Spleen (tissue), 11 donors: ENCODE measurements around the gene IFT80. TPM values are rescaled to one million over a fixed set of nuclear protein-coding genes. Genes with fewer than 3 reads are reported as not detected.

ENCODE experiments used
- DNase-seq: peaks from one replicate; pipeline ENCODE4 v3.0.0-alpha.2; 2020
- H3K27ac ChIP-seq, 8 donors: fragments of 200-600 bp; sonication (generic) in 7 of 8; 1 replicate in 4 of 8; 2 replicates in 4 of 8; pipeline versions ENCODE4 v1.5.0 to v1.8.0; 2016 to 2021; ENCODE audit warnings: inconsistent platforms in 4 of 8, mild to moderate bottlenecking in 4 of 8, moderate library complexity in 1 of 8
- H3K27me3 ChIP-seq, 7 donors: fragments of 200-600 bp; sonication (generic) in 6 of 7; replicated peaks in 1 of 7; 1 replicate in 4 of 7; 2 replicates in 3 of 7; pipeline versions ENCODE4 v1.5.0 to v1.8.0; 2016 to 2021; ENCODE audit warnings: inconsistent platforms in 3 of 7, mild to moderate bottlenecking in 1 of 7
- H3K36me3 ChIP-seq, 6 donors: fragments of 200-600 bp; sonication (generic) in 5 of 6; 1 replicate in 4 of 6; 2 replicates in 2 of 6; pipeline versions ENCODE4 v1.5.0 to v1.8.0; 2016 to 2021; ENCODE audit warnings: inconsistent platforms in 2 of 6
- H3K4me1 ChIP-seq, 6 donors: fragments of 200-600 bp; sonication (generic) in 5 of 6; 1 replicate in 3 of 6; 2 replicates in 3 of 6; pipeline versions ENCODE4 v1.5.0 to v1.8.0; 2016 to 2021; ENCODE audit warnings: inconsistent platforms in 3 of 6
- H3K4me3 ChIP-seq, 8 donors: fragments of 200-600 bp; sonication (generic) in 7 of 8; 1 replicate in 4 of 8; 2 replicates in 4 of 8; pipeline versions ENCODE4 v1.5.0 to v1.8.0; 2016 to 2021; ENCODE audit warnings: inconsistent platforms in 4 of 8, mild to moderate bottlenecking in 4 of 8, moderate library complexity in 2 of 8
- H3K9me3 ChIP-seq, 8 donors: fragments of 200-600 bp; sonication (generic) in 7 of 8; 1 replicate in 4 of 8; 2 replicates in 4 of 8; pipeline versions ENCODE4 v1.5.0 to v1.8.0; 2016 to 2021; ENCODE audit warnings: inconsistent platforms in 4 of 8
- CTCF ChIP-seq, 11 experiments: fragments of 200-600 bp in 7 of 11; fragments of 450-650 bp in 4 of 11; sonication (generic) in 4 of 11; IDR thresholded peaks in 8 of 11; conservative IDR thresholded peaks in 3 of 11; 1 replicate in 7 of 11; 2 replicates in 4 of 11; pipeline versions ENCODE4 v1.4.0 to v1.8.0; 2016 to 2021; ENCODE audit warnings: antibody characterized with exemption in 11 of 11, inconsistent platforms in 4 of 11, mild to moderate bottlenecking in 1 of 11
- POLR2A ChIP-seq, 3 donors: fragments of 450-650 bp; IDR thresholded peaks; one replicate each; pipeline ENCODE4 v1.5.1; 2017; ENCODE audit warnings: antibody characterized with exemption in 3 of 3, mild to moderate bottlenecking in 1 of 3
- POLR2AphosphoS5 ChIP-seq, 3 donors: sonication (generic); formaldehyde crosslinking; IDR thresholded peaks; one replicate each; pipeline ENCODE4 v1.5.1; 2017; ENCODE audit warnings: antibody characterized with exemption in 3 of 3
- WGBS, 5 donors: extraction: QIAGEN DNeasy Blood & Tissue Kit in 3 of 5; methylation state at CpG; one replicate each; pipeline versions ENCODE4 v1.1.5 to v1.1.7; 2013 to 2018; 5-methylcytosine and 5-hydroxymethylcytosine counted together
- intact Hi-C: fragments of 100-400 bp; cut with DNase I; formaldehyde crosslinking; loops from one replicate; pipeline ENCODE4 v1.15.0; 2023; ENCODE audit warnings: low total_unique reads
- polyA plus RNA-seq, 3 donors: library from polyadenylated mRNA; stranded (reverse); fragments of 200-250 nt; gene quantifications; one replicate each; pipeline ENCODE4 v1.2.1, GENCODE V29; 2013
- total RNA-seq, 7 donors: library from RNA; depleted of rRNA in 3 of 7; stranded (reverse); fragments of >200 nt in 3 of 7; fragmentation: NEBNext Ultra II Directional in 4 of 7; extraction: Animal tissue kit (Norgen Biotek cat#: 25700) in 4 of 7; gene quantifications; one replicate each; pipeline versions ENCODE4 v1.1.0 to v1.2.1, GENCODE V29; 2016 to 2021
- donor health status: healthy with polysubstance abuse.
- donor health status: DM: no; HTN: no; CAD: no; lungs with moderate emphysema.
- donor health status: DM: no; HTN: no; CAD: no.
- donor health status: Bipolar disorder and iron deficiency.
- donor health status: healthy.
- donor health status: DM: no; HTN: no; CAD: no.
- donor health status: DM: yes; HTN: yes; CAD: no.

The IFT80 gene
- total and polyA plus RNA-seq, 10 donors = 15.3 to 44.0 (median 21.5) TPM

GRCh38 chr3:160218136-160218535 lies 180.9 kb downstream of the IFT80 start:
- Histone ChIP-seq H3K36me3 (no peaks in the 10 kb centered on the region), H3K4me3 (no peak overlapping the region), H3K9me3 (no peaks in the 10 kb centered on the region), H3K4me1 (no peaks in the 10 kb centered on the region), H3K27ac (no peak overlapping the region), H3K27me3 (peaks cover 0 to 27% (median 0%) of the 10 kb centered on the region in 7 donors)
- DNase-seq = no peak
- no peak for TF ChIP-seq POLR2AphosphoS5 (IDR thresholded peaks at IDR 0.05)
- no peak for TF ChIP-seq POLR2A (IDR thresholded peaks at IDR 0.05)
- TF ChIP-seq CTCF (IDR thresholded peaks at IDR 0.05 in 8 of 11, conservative IDR thresholded peaks at IDR 0.05 in 3 of 11) = no peak
- intact Hi-C loops = no loop called here
- WGBS, 5 donors = 51 to 70% (median 56%) methylated on average over 3 of the region's 3 CpGs

GRCh38 chr3:160217675-160218074 lies 181.3 kb downstream of the IFT80 start:
- Histone ChIP-seq H3K4me1 (no peaks in the 10 kb centered on the region), H3K4me3 (no peak overlapping the region), H3K27ac (no peak overlapping the region), H3K27me3 (peaks cover 0 to 22% (median 0%) of the 10 kb centered on the region in 7 donors), H3K9me3 (no peaks in the 10 kb centered on the region), H3K36me3 (no peaks in the 10 kb centered on the region)
- WGBS, 5 donors = 65 to 83% (median 74%) methylated on average over 4 of the region's 4 CpGs
- intact Hi-C loops = no loop called here
- TF ChIP-seq POLR2A (IDR thresholded peaks at IDR 0.05) (no peak), POLR2AphosphoS5 (IDR thresholded peaks at IDR 0.05) (no peak), CTCF (IDR thresholded peaks at IDR 0.05 in 8 of 11, conservative IDR thresholded peaks at IDR 0.05 in 3 of 11) (no peak)
- no peak for DNase-seq

GRCh38 chr3:160213191-160213590 lies 185.8 kb downstream of the IFT80 start:
- WGBS, 5 donors = 89 to 97% (median 96%) methylated on average over 1 of the region's 1 CpG
- no peaks in the 10 kb centered on the region for H3K4me1 ChIP-seq
- H3K27me3 ChIP-seq = peaks cover 0 to 11% (median 0%) of the 10 kb centered on the region in 7 donors

GRCh38 chr3:160210799-160211221 lies 188.2 kb downstream of the IFT80 start:
- H3K36me3 ChIP-seq = no peaks in the 10 kb centered on the region
- H3K4me3 ChIP-seq = no peak overlapping the region
- no peak for DNase-seq
- no peaks in the 10 kb centered on the region for H3K9me3 ChIP-seq
- H3K4me1 ChIP-seq = no peaks in the 10 kb centered on the region
- no peak for TF ChIP-seq POLR2AphosphoS5 (IDR thresholded peaks at IDR 0.05)
- TF ChIP-seq POLR2A (IDR thresholded peaks at IDR 0.05) = no peak
- peak in 1 of 11 experiments; percentile 10 for TF ChIP-seq CTCF (IDR thresholded peaks at IDR 0.05 in 8 of 11, conservative IDR thresholded peaks at IDR 0.05 in 3 of 11)
- H3K27me3 ChIP-seq = peaks cover 0 to 6% (median 0%) of the 10 kb centered on the region in 7 donors
- intact Hi-C loops = no loop called here
- no peak overlapping the region for H3K27ac ChIP-seq
- WGBS, 5 donors = 57 to 88% (median 72%) methylated on average over 1 of the region's 1 CpG

More at GRCh38 chr3:160213191-160213590, 185.8 kb downstream of the IFT80 start:
- no peaks in the 10 kb centered on the region for H3K9me3 ChIP-seq
- H3K36me3 ChIP-seq = no peaks in the 10 kb centered on the region
- no peak overlapping the region for H3K4me3 ChIP-seq
- intact Hi-C loops = no loop called here
- H3K27ac ChIP-seq = no peak overlapping the region
- no peak for DNase-seq
- no peak for TF ChIP-seq POLR2A (IDR thresholded peaks at IDR 0.05)
- TF ChIP-seq POLR2AphosphoS5 (IDR thresholded peaks at IDR 0.05) = no peak
- TF ChIP-seq CTCF (IDR thresholded peaks at IDR 0.05 in 8 of 11, conservative IDR thresholded peaks at IDR 0.05 in 3 of 11) = no peak
